ENCODE results near the gene KCNK1.

Gene KCNK1

DNA sequence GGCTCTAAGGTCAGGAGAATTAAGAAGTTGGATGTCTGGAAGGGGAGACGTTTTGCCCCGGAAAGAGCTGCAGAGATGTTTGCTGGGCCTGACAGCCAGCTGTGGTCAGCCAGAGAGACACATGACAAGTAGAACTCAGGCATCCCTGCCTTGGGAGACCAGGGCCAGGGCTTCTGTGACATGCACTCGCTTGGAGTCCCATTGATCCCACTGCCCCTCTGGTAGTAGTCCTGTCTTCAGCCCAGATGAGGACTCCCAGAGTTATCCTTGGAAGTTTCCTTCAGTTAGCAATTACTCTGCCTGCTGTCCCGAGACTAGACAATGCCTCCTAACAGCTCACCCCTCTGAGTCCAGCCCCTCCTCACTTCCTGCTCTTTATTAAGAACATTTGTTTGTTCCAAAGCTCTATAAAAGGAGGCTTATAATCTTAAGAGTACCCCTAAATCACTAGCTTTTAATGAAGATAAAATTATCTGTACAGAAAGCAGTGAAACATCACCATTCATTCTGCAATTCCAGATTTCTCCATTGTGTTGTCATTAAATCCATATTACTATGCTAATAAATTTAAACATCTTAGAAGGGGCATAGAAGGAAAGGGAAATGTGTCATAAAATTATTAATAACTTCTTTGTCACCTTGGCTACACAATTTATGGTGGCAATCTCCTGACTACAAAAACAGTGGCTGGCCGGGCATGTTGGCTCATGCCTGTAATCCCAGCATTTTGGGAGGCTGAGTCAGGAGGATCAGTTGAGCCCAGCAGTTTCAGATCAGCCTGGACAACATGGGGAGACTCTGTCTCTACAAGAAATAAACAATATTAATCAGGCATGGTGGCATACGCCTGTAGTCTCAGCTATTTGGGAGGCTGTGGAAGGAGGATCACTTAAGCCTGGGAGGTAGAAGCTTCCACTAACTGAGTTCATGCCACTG is 94.2 kb downstream of the KCNK1 start:
- DNase-seq: no peak

DNA sequence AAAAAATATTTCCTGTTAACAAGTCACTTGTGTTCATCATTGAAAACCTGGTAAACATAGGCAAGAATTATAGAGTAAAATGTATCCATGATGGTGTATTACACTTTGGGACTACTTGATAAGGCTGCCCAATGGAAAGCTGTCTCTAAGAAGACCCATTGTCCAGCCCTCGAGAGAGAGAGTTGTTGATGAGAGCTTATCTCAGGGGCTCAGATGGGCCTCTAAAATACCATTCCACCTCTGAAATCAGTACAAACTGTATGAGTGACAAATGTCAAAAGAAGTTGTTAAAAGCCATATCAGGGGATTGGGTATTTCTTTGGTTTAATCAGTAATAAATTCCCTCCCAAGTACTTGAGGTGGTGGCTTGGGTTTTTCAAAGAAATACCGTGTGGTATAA is 96.1 kb downstream of the KCNK1 start:
- no peak for DNase-seq

DNA sequence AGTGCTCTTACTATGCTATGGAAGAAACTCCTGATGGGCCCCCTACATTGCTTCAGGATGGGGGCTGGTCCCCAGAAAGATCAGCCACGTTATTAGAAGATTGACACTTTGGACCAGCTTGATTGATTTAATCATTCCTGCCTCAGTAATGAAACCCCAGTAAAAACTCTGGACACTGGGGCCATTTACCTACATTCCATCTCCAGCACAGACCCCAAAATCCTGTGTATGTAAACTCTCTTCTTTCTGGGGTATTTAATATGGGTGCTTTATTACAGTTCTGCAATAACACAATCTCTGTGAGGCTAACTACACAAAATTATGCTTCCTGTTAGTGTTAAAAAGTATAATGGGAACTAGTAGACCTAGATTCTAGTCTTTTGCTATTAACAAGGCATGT is 96.6 kb downstream of the KCNK1 start:
- no peak for DNase-seq

DNA sequence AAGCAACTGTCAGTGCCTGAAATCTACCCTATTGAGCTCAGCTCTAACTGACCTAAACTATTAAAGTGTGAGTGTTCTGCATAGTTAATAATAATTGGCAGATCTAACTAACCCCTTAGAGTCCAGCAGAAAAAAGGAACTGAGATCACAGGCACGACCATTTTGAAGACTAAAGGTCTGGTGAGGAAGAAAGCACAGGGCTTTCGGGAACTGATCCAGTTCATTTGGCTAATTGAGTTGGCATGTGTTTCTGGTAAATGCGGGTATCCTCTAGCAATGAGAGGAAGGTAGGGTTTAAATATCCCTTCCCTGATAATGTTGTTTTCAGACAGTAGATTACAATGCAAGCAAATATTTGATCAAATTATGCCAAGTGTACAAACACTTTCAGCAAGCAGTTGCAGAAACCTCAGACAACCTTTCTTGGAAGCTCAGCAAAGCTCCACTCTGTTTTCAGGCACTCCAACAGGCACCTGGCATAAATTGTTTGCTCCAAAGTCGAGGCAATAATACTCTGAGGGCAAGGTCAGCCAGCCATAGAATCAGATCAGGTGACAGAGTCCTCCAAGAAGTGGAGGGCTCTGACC is 100.8 kb downstream of the KCNK1 start:
- peak; percentile 66 for DNase-seq

DNA sequence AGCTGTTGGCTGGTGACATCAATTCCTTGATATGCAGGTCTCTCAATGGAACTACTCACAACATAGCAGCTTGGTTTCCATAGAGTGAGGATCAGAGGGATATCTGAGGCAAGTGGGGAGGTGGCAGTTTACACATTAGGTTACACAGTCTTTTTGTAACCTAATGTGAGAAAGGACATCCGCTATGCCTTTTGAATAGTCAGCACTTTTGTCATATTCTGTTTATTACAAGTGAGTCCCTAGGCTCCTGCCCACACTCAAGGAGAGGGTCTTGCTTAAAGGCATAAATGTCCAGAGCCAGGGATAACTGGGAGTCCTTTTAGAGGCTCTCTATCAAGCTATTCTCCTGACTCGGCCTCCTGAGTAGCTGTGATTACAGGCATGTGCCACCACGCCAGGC is 104.2 kb downstream of the KCNK1 start:
- DNase-seq: no peak

DNA sequence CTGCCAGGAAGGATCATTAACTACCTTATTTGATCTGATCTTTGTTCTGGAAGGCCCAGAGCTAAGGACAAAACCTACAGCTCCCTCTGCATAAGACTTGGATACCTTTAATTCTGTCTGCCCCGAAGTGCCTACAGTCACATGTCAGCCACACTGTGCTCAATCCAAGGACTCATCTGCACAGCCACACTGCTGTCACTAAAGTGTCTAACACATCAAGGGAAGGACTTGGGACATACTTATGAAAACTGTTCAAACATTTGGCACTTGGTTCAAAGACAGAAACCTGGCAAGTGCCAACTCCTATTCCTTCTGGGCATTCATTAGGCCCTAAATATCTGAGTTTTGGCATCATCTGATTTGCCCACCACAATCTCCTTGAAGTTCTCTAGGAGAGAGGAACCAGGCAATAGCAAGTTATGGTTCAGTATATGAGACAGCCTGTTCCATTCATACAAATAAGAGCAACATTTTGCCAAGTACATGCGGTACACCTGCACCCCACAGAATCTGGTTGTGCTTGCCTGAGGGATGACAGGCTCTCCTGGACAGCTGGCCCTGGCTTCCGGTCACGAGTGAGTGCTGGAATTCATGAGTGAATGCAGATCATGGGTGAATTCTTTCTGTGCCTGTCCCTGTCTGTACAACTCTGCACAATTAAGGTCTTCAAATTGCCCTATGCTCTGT is 105.9 kb downstream of the KCNK1 start:
- DNase-seq: no peak

DNA sequence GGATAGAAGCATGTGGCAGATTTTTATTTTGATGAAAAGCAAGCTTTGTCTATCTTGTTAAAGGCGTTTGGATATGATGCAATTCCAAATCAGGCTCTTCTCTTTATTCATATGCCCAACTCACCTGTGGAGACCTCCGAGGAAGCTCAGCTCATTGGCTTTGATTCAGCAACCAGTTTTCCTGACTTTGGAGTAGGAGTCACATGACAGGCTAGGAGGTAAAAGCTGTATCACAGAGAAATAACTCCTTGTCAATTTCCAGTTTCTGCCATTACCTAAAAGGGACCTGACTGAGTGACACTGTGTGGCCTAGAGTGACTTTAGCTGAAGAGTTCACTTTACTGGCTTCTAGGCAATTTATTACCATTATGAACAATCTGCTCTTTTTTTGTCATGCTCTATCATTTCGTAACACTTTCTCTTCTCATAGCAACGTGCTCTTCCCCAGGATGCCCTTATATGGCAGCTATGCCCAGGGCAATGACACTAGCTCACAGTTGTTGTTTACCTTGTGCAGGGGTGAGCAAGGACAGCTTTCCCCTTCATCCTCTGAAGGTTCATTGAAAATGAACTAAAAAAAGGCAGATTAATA is 107.2 kb downstream of the KCNK1 start:
- DNase-seq: no peak

All from COR-L47 (cell line).